GM23338 (cell line): ENCODE data around the gene CMSS1. TPM values are rescaled to one million over a fixed set of nuclear protein-coding genes. Genes with fewer than 3 reads are reported as not detected.

Experiments
- ATAC-seq: fragments of 200-7000 bp; cut with Tn5 transposase; 3 replicates; pipeline ENCODE4 v1.9.1; 2020
- DNase-seq: peaks from one replicate; pipeline ENCODE4 v3.0.0-alpha.2; 2015; ENCODE audit warnings: low spot score
- H2AFZ ChIP-seq: fragments of 200-600 bp; sonication (generic); 2 replicates; pipeline ENCODE4 v1.8.0; 2016; ENCODE audit warnings: antibody characterized with exemption, mild to moderate bottlenecking, moderate library complexity
- H3F3A ChIP-seq: fragments of 200-600 bp; sonication (generic); replicated peaks from 2 replicates; pipeline ENCODE4 v1.8.0; 2017; ENCODE audit warnings: antibody characterized with exemption, mixed run types, low read depth
- H3K27ac ChIP-seq: fragments of 200-600 bp; sonication (generic); 2 replicates; pipeline ENCODE4 v1.6.1; 2016; ENCODE audit warnings: low read depth
- H3K27me3 ChIP-seq: fragments of 200-600 bp; sonication (generic); 2 replicates; pipeline ENCODE4 v1.8.0; 2016; ENCODE audit warnings: mild to moderate bottlenecking, mixed run types, moderate library complexity; ENCODE audit not compliant: insufficient read depth
- H3K36me3 ChIP-seq: fragments of 200-600 bp; sonication (generic); 2 replicates; pipeline ENCODE4 v1.8.0; 2016; ENCODE audit warnings: mild to moderate bottlenecking; ENCODE audit not compliant: insufficient read depth
- H3K4me1 ChIP-seq: fragments of 200-600 bp; sonication (generic); 2 replicates; pipeline ENCODE4 v1.8.0; 2016; ENCODE audit warnings: mild to moderate bottlenecking, moderate library complexity; ENCODE audit not compliant: insufficient read depth
- H3K4me2 ChIP-seq: fragments of 200-600 bp; sonication (generic); 2 replicates; pipeline ENCODE4 v1.7.1; 2017; ENCODE audit warnings: mixed run types
- H3K4me3 ChIP-seq: fragments of 200-600 bp; sonication (generic); 2 replicates; pipeline ENCODE4 v1.6.1; 2016; ENCODE audit warnings: mixed run types
- H3K79me2 ChIP-seq: fragments of 200-600 bp; sonication (generic); replicated peaks from 2 replicates; pipeline ENCODE4 v1.8.0; 2017; ENCODE audit warnings: mild to moderate bottlenecking; ENCODE audit not compliant: insufficient read depth
- H3K9me2 ChIP-seq: fragments of 200-600 bp; sonication (generic); 2 replicates; pipeline ENCODE4 v1.8.0; 2017; ENCODE audit not compliant: insufficient read depth
- H4K20me1 ChIP-seq: fragments of 200-600 bp; sonication (generic); replicated peaks from 2 replicates; pipeline ENCODE4 v1.8.0; 2017; ENCODE audit warnings: mild to moderate bottlenecking; ENCODE audit not compliant: insufficient read depth
- H3K27ac Mint-ChIP-seq: 2 replicates; pipeline ENCODE4 v1.8.0; 2020; ENCODE audit warnings: inconsistent platforms, mild to moderate bottlenecking, moderate library complexity, mixed read lengths
- H3K27me3 Mint-ChIP-seq: 3 replicates; pipeline ENCODE4 v1.8.0; 2022; ENCODE audit warnings: low read depth, mild to moderate bottlenecking, moderate library complexity, mixed read lengths, inconsistent platforms; ENCODE audit not compliant: insufficient read depth, poor library complexity
- H3K36me3 Mint-ChIP-seq: 3 replicates; pipeline ENCODE4 v1.8.0; 2021; ENCODE audit warnings: low read depth, mild to moderate bottlenecking, inconsistent platforms, moderate library complexity, mixed read lengths
- H3K4me1 Mint-ChIP-seq: 3 replicates; pipeline ENCODE4 v1.8.0; 2020; ENCODE audit warnings: mild to moderate bottlenecking, inconsistent platforms, mixed read lengths
- H3K4me3 Mint-ChIP-seq: 3 replicates; pipeline ENCODE4 v1.8.0; 2021; ENCODE audit warnings: moderate library complexity, mild to moderate bottlenecking, inconsistent platforms, mixed read lengths
- H3K9me3 Mint-ChIP-seq: 3 replicates; pipeline ENCODE4 v1.8.0; 2020; ENCODE audit warnings: moderate library complexity, mild to moderate bottlenecking, inconsistent platforms, mixed read lengths
- CREB1 ChIP-seq: fragments of 250-450 bp; sonication (Bioruptor Pico); IDR thresholded peaks from 2 replicates; pipeline ENCODE4 v1.5.0; 2020; ENCODE audit warnings: low read depth, mild to moderate bottlenecking, moderate library complexity
- CTCF ChIP-seq, 2 experiments: fragments of 200-600 bp in 1 of 2; sonication (generic) in 1 of 2; conservative IDR thresholded peaks; 2 replicates each; pipeline versions ENCODE4 v1.5.1 to v1.6.1; 2016 to 2017; ENCODE audit warnings: antibody characterized with exemption in 2 of 2, low read depth in 2 of 2, mild to moderate bottlenecking in 2 of 2, moderate library complexity in 1 of 2
- EZH2 ChIP-seq: fragments of 200-600 bp; sonication (generic); IDR thresholded peaks from one replicate; pipeline ENCODE4 v1.8.0; 2017; ENCODE audit warnings: antibody characterized with exemption, mild to moderate bottlenecking, low read depth; ENCODE audit not compliant: unreplicated experiment
- EZH2phosphoT487 ChIP-seq: fragments of 200-600 bp; sonication (generic); IDR thresholded peaks from one replicate; pipeline ENCODE4 v1.8.1; 2018; ENCODE audit warnings: antibody characterized with exemption; ENCODE audit not compliant: unreplicated experiment
- JUNB ChIP-seq: IDR thresholded peaks from one replicate; pipeline ENCODE4 v1.6.1; 2016; ENCODE audit warnings: antibody characterized with exemption; ENCODE audit not compliant: unreplicated experiment
- NANOG ChIP-seq: IDR thresholded peaks from 2 replicates; pipeline ENCODE4 v1.6.1; 2016; ENCODE audit warnings: antibody characterized with exemption, borderline replicate concordance
- POLR2AphosphoS5 ChIP-seq: IDR thresholded peaks from 2 replicates; pipeline ENCODE4 v1.6.1; 2016; ENCODE audit warnings: antibody characterized with exemption, low read depth
- REST ChIP-seq: IDR thresholded peaks from one replicate; pipeline ENCODE4 v1.6.1; 2018; ENCODE audit warnings: antibody characterized with exemption; ENCODE audit not compliant: unreplicated experiment
- STAT1 ChIP-seq: IDR thresholded peaks from one replicate; pipeline ENCODE4 v1.6.1; 2016; ENCODE audit warnings: antibody characterized with exemption; ENCODE audit not compliant: unreplicated experiment
- ZNF114 ChIP-seq: fragments of 250-450 bp; sonication (Bioruptor Pico); IDR thresholded peaks from 2 replicates; pipeline ENCODE4 v1.5.0; 2020; ENCODE audit warnings: mild to moderate bottlenecking, moderate library complexity
- polyA plus RNA-seq: library from polyadenylated mRNA; unstranded; fragments of >200 nt; fragmentation: Nextera tagmentation; extraction: Ambion mirVana; gene quantifications from 2 replicates; pipeline ENCODE4 v1.2.1, GENCODE V29; 2016
- total RNA-seq: library from RNA; depleted of rRNA; stranded (reverse); fragments of >200 nt; shearing (Covaris generic); gene quantifications from 2 replicates; pipeline ENCODE4 v1.2.3, GENCODE V29; 2014

Gene CMSS1
- total and polyA plus RNA-seq, 2 experiments from 2014 or later, result 39.4 to 187 TPM

DNA sequence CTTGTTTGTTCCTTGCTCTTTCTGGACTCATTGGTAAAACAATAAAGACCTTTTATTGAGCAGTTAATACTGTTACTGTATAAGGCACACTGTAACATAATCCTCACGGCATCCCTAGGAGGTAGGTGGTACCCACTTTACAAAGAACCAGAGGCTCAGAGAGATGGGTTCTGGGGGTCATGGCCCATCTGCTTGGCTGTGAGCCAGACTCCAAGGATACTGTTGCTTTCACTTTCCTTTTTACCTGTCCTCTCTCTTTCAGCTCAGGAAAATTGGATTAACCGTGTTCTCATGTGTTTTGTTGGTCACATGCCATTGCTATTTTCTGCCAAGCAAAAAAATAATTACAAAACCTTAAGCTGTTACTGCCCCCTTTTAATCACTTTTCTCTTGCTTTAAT, 331.5 kb downstream of the CMSS1 start:
- Mint-ChIP-seq H3K4me3 (no peak overlapping the region), H3K27me3 (no peaks in the 10 kb centered on the region), H3K36me3 (peaks cover 9% of the 10 kb centered on the region; the same call in 2 of the 3 replicates), H3K4me1 (peaks cover 6% of the 10 kb centered on the region), H3K27ac (no peak overlapping the region), H3K9me3 (0 out of 3 replicates have a peak, but pooled peaks cover under 1% of the 10 kb centered on the region)
- Histone ChIP-seq H3K79me2 (no peaks in the 10 kb centered on the region), H3K27me3 (no peaks in the 10 kb centered on the region), H3K4me3 (no peak overlapping the region), H3K4me1 (no peaks in the 10 kb centered on the region), H3K27ac (no peak overlapping the region), H4K20me1 (no peaks in the 10 kb centered on the region), H3K36me3 (0 out of 2 replicates have a peak, but pooled peaks cover 6% of the 10 kb centered on the region), H3K4me2 (no peak overlapping the region), H2AFZ (no peak overlapping the region), H3K9me2 (no peaks in the 10 kb centered on the region), H3F3A (no peaks in the 10 kb centered on the region)
- ATAC-seq (no peak), DNase-seq (no peak)
- TF ChIP-seq REST, result no peak
- TF ChIP-seq CTCF (conservative IDR thresholded peaks at IDR 0.05; ENCODE audit: low read depth in 2 of 2), result no peak
- TF ChIP-seq NANOG, result no peak
- no peak for TF ChIP-seq CREB1 (CRISPR knock-in tag)
- TF ChIP-seq STAT1, result no peak
- no peak for TF ChIP-seq JUNB
- TF ChIP-seq EZH2, result no peak
- no peak for TF ChIP-seq POLR2AphosphoS5
- no peak for TF ChIP-seq EZH2phosphoT487

DNA sequence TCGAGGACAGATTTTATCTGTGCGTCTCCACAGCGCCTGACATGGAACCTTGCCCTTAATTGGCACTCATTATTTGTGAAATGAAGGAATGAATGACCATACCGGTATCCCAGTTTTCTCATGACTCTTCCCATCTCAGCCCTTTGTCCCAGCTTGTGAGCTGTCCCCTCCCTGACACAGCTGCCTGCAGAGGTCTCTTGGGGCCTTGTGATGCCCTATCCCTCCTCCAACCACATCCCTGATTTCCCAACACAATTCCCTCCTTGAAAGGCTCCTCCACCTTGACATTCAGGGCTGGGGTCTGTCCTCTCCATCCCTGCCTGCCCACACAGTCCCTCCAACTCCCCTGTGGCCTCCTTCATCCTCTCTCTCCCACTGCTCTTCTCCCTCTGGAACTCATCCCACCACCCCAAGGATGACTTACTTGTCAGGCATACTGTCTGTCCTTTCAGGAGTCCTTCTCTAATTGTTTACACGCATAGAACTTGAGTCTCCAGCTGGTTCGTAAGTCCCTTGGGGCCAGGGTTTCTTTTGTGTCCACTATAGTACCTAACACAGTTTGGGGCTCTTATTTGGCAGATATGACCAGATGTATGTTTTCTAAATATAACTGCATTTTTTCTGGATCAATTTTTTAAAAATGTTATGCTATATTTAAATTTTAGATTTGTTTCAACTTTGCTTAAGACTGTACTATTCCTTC, 332.2 kb downstream of the CMSS1 start:
- Histone ChIP-seq H3K79me2 (no peaks in the 10 kb centered on the region), H3F3A (no peaks in the 10 kb centered on the region), H3K4me2 (no peak overlapping the region), H3K9me2 (no peaks in the 10 kb centered on the region), H3K4me3 (no peak overlapping the region), H3K36me3 (peaks cover 6% of the 10 kb centered on the region; the same call in 1 of the 2 replicates), H2AFZ (no peak overlapping the region), H4K20me1 (no peaks in the 10 kb centered on the region), H3K27ac (no peak overlapping the region), H3K27me3 (no peaks in the 10 kb centered on the region), H3K4me1 (no peaks in the 10 kb centered on the region)
- ATAC-seq (no peak), DNase-seq (no peak)
- Mint-ChIP-seq H3K27ac (no peak overlapping the region), H3K4me3 (no peak overlapping the region), H3K27me3 (no peaks in the 10 kb centered on the region), H3K4me1 (peaks cover 6% of the 10 kb centered on the region), H3K9me3 (peaks cover under 1% of the 10 kb centered on the region; the same call in 1 of the 3 replicates), H3K36me3 (peaks cover 10% of the 10 kb centered on the region)
- TF ChIP-seq STAT1 (no peak), CREB1 (CRISPR knock-in tag) (no peak), EZH2 (no peak), ZNF114 (CRISPR knock-in tag) (no peak), CTCF (conservative IDR thresholded peaks at IDR 0.05; ENCODE audit: low read depth in 2 of 2) (no peak)
